WTC11 (cell line): Measurements from ENCODE around the gene R3HDML.

Experiments
- TF ChIP-seq, protein P1 (sequence below): sonication (generic); formaldehyde crosslinking; IDR thresholded peaks from 2 replicates; pipeline ENCODE4 v1.8.1; 2022; ENCODE audit warnings: mild to moderate bottlenecking, moderate library complexity, missing genetic modification reagents
- TF ChIP-seq, protein P2 (sequence below): sonication (generic); formaldehyde crosslinking; conservative IDR thresholded peaks from 2 replicates; pipeline ENCODE4 v1.8.1; 2023; ENCODE audit warnings: mild to moderate bottlenecking, low read depth, missing genetic modification reagents, moderate library complexity

- TF ChIP-seq, protein P1, sequence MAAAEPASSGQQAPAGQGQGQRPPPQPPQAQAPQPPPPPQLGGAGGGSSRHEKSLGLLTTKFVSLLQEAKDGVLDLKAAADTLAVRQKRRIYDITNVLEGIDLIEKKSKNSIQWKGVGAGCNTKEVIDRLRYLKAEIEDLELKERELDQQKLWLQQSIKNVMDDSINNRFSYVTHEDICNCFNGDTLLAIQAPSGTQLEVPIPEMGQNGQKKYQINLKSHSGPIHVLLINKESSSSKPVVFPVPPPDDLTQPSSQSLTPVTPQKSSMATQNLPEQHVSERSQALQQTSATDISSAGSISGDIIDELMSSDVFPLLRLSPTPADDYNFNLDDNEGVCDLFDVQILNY = no peak
- TF ChIP-seq, protein P2, sequence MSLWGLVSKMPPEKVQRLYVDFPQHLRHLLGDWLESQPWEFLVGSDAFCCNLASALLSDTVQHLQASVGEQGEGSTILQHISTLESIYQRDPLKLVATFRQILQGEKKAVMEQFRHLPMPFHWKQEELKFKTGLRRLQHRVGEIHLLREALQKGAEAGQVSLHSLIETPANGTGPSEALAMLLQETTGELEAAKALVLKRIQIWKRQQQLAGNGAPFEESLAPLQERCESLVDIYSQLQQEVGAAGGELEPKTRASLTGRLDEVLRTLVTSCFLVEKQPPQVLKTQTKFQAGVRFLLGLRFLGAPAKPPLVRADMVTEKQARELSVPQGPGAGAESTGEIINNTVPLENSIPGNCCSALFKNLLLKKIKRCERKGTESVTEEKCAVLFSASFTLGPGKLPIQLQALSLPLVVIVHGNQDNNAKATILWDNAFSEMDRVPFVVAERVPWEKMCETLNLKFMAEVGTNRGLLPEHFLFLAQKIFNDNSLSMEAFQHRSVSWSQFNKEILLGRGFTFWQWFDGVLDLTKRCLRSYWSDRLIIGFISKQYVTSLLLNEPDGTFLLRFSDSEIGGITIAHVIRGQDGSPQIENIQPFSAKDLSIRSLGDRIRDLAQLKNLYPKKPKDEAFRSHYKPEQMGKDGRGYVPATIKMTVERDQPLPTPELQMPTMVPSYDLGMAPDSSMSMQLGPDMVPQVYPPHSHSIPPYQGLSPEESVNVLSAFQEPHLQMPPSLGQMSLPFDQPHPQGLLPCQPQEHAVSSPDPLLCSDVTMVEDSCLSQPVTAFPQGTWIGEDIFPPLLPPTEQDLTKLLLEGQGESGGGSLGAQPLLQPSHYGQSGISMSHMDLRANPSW (CRISPR knock-in tag) = no peak
Measured at GRCh38 chr20:44301285-44301684, 35.6 kb upstream of the R3HDML start.
